Measurements from ENCODE around the gene ARFGAP1.

GRCh38 chr20:63268256-63268655 is 4.4 kb upstream of the ARFGAP1 start:
- TF ChIP-seq, protein P1, sequence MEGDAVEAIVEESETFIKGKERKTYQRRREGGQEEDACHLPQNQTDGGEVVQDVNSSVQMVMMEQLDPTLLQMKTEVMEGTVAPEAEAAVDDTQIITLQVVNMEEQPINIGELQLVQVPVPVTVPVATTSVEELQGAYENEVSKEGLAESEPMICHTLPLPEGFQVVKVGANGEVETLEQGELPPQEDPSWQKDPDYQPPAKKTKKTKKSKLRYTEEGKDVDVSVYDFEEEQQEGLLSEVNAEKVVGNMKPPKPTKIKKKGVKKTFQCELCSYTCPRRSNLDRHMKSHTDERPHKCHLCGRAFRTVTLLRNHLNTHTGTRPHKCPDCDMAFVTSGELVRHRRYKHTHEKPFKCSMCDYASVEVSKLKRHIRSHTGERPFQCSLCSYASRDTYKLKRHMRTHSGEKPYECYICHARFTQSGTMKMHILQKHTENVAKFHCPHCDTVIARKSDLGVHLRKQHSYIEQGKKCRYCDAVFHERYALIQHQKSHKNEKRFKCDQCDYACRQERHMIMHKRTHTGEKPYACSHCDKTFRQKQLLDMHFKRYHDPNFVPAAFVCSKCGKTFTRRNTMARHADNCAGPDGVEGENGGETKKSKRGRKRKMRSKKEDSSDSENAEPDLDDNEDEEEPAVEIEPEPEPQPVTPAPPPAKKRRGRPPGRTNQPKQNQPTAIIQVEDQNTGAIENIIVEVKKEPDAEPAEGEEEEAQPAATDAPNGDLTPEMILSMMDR (IDR thresholded peaks at IDR 0.05) = no peak
- no peak for TF ChIP-seq POLR2A (IDR thresholded peaks at IDR 0.05)
